NCI-H774 (cell line): Measurements from ENCODE around the gene ZDHHC20.

Source experiments
- DNase-seq: peaks from one replicate; lab custom pipeline; 2025; lab: John Stamatoyannopoulos, UW

ZDHHC20 gene

GRCh38 chr13:21324803-21325202, 134.3 kb downstream of the ZDHHC20 start:
- no peak for DNase-seq

- DNase-seq: no peak
These were observed 136.1 kb downstream of the ZDHHC20 start for GRCh38 chr13:21322988-21323387.
